GM10248 (cell line): Measurements from ENCODE around the gene SIAH2.

Source experiments
- CTCF ChIA-PET: fragments of 300-600 bp; sonication (Branson Sonifier 250); formaldehyde crosslinking; extraction: SDS; loops from one replicate; lab custom pipeline; 2021; ENCODE audit warnings: antibody characterized with exemption; lab: Yijun Ruan, JAX
- POLR2A ChIA-PET: fragments of 350-650 bp; sonication (Branson Sonifier 250); formaldehyde crosslinking; extraction: SDS; loops from one replicate; lab custom pipeline; 2020; ENCODE audit warnings: antibody characterized with exemption; lab: Yijun Ruan, JAX
- DNase-seq: peaks from one replicate; pipeline ENCODE4 v3.0.0; 2012; ENCODE audit errors: extremely low spot score
- TF ChIP-seq, protein P1 (sequence below): IDR thresholded peaks from 2 replicates; pipeline ENCODE4 v1.5.1; 2012; ENCODE audit warnings: mild to moderate bottlenecking, low read depth; ENCODE audit errors: extremely low read depth, missing control alignments, control extremely low read depth

Gene SIAH2

DNA sequence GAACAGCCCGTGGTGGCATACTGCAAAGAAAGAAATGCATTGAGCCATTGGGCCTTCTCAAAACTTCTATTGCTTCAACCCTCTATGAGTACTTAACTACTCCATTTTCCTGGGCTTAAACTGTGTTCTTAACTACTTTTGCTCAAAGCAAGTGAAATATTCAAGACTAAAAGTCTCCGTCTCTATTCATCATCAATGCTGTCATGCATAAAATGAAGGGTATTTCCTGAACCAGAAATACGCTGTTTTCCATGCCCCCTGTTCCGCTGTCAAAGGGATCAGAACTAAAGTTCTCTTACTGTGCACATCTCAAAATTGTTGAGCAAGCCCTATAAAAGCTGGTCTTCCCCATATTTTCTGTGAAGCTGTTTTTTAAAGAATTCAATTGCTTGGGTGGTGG is 20.3 kb downstream of the SIAH2 start:
- ChIA-PET CTCF (interaction anchor here (0.7 to 2.6 kb wide), 4 partner anchors 11 to 21 kb away, joined by 3 to 9 read pairs (median 4); no protein-coding TSS in a partner anchor), POLR2A (no interaction called here)
- TF ChIP-seq, protein P1, sequence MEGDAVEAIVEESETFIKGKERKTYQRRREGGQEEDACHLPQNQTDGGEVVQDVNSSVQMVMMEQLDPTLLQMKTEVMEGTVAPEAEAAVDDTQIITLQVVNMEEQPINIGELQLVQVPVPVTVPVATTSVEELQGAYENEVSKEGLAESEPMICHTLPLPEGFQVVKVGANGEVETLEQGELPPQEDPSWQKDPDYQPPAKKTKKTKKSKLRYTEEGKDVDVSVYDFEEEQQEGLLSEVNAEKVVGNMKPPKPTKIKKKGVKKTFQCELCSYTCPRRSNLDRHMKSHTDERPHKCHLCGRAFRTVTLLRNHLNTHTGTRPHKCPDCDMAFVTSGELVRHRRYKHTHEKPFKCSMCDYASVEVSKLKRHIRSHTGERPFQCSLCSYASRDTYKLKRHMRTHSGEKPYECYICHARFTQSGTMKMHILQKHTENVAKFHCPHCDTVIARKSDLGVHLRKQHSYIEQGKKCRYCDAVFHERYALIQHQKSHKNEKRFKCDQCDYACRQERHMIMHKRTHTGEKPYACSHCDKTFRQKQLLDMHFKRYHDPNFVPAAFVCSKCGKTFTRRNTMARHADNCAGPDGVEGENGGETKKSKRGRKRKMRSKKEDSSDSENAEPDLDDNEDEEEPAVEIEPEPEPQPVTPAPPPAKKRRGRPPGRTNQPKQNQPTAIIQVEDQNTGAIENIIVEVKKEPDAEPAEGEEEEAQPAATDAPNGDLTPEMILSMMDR = no peak
- no peak for DNase-seq

DNA sequence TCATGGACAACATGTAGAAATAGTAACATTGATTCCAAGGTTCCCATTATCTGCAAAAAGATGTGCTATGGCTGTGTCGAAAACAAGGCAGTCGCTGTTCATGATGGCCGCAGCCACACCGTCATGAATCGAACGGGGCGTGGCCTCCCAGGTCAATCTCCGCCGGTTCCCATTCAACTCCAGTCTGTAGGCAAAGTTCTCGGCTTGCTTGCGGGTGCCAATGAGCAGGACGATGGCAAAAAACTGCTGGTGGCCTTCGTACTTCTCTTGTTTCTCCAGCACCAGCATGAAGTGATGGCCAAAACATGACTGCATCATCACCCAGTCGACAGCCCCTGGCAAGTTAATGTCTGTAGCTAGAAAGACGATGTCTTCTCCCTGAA is 20.8 kb downstream of the SIAH2 start:
- CTCF ChIA-PET = no interaction called here
- TF ChIP-seq, protein P1 = no peak
- POLR2A ChIA-PET = no interaction called here
- DNase-seq = no peak

DNA sequence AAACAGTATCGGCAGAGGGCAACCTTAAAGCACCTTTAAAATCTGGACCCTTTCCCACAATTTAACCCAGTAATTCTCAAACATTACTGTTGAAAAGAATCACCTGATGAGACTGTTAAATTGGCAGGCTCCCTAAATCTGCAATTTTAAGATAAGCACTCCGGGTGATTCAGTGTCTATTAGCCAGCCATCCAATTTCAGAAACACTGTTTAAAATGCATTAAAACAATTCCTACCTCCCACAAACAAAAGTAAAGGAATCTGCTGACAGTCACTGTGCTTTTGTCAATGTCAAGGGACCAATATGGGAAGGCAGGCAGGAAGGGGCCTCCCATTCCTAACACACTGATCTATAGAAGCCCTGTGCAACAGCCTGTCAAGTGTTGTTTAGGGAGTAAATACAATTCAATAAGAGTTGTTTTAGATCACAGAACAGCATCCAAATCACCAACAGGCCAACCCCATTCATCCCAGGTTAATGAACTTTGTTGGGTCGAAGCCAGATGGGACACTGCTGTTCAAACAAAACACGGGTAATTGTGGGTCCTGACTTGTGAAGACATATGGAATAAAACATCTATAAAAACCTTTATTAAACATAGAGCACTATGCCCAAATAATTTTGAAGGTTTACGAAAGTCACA is 21.4 kb downstream of the SIAH2 start:
- POLR2A ChIA-PET = no interaction called here
- CTCF ChIA-PET = no interaction called here
- no peak for DNase-seq
- TF ChIP-seq, protein P1 = no peak

DNA sequence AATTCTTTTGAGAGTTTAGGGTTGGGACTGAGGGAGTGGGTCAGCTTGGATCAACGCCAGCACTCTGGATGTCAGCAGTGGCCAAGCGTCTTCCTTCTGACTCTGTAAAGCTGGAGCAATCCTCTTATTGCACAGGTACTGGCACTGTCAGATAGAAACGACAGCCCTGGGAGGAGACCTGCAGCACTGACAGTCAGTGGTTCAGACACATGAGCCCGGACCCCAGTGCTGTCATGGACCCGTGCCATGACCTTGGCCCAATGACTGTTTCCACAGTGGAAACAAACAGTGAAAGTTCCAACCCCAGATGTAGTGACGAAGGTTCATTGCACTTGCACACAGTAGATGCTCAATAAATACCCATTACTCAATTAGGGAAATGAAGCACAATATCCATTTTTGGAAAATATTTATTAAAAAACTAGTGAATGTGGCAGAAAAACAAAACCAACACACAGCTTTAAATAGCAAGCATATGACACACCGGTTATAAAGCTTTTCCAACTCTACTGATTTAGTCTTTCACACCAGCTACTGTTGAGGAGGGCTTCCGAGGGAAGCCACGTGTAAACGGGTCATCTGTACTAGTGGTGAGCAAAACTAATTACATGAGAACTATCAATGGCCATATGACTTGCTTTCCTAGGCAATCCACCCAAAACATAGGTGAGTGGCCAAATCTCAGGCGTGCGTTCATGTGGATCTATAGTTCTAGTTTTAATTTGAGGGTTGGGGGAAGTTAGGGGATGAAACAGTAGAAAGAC is 22.1 kb downstream of the SIAH2 start:
- ChIA-PET POLR2A (no interaction called here), CTCF (interaction anchor here (1.3 kb wide), 1 partner anchor 19 kb away, joined by 4 read pairs; no protein-coding TSS in a partner anchor)
- no peak for DNase-seq
- TF ChIP-seq, protein P1 = no peak

DNA sequence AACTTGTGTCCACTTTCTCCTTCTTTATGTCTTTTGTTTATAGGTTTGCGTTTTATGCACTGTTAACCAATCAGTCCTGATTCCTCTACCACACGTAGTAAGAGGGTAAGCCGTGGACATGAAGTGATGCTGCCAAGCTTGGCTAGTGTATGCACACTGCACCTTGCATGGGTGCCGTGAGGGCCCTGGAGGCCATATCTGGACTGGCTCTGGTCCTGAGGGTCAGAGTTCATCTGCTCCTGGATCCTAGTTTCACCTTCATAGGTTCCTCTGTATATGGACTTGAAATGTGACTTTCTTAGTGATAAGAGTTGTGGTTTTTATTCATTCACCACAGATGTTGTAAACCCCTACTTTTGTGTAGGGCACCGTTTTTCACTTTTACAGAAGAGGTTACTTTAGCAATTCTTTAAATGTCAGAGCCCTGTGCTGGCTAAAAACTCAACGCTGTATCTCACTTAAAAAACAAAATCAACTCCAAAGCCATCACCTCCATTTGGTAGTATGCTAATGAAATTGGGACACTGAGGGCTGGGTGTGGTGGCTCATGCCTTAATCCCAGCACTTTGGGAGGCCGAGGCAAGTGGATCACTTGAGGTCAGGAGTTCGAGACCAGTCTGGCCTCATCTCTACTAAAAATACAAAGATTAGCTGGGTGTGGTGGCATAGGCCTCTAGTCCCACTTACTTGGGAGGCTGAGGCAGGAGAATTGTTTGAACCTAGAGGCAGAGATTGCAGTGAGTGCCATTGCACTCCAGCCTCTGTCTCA is 22.9 kb downstream of the SIAH2 start:
- CTCF ChIA-PET = interaction anchor here (1.3 kb wide), 1 partner anchor 18 kb away, joined by 4 read pairs; no protein-coding TSS in a partner anchor

More for the DNA sequence above, 22.9 kb downstream of the SIAH2 start:
- POLR2A ChIA-PET = interaction anchor here (0.5 kb wide), 1 partner anchor 15 kb away, joined by 5 read pairs; no protein-coding TSS in a partner anchor
- DNase-seq = no peak
- TF ChIP-seq, protein P1 = no peak
